ENCODE data around the gene B9D1. TPM values are rescaled to one million over a fixed set of nuclear protein-coding genes. Genes with fewer than 3 reads are reported as not detected.

B9D1 gene
- total RNA-seq, 1 experiment from 2014 or later: 48.0 TPM

GRCh38 chr17:19386051-19386929, 23.8 kb upstream of the B9D1 start:
- TF ChIP-seq EZH2phosphoT487 (IDR thresholded peaks at IDR 0.05; ENCODE audit: borderline replicate concordance, low read length): no peak
- TF ChIP-seq EZH2 (IDR thresholded peaks at IDR 0.05; ENCODE audit: low read length, unreplicated experiment): no peak
- no peak for TF ChIP-seq CTCF (conservative IDR thresholded peaks at IDR 0.05; ENCODE audit: low read depth, low read length)

GRCh38 chr17:19385521-19385983, 23.0 kb upstream of the B9D1 start:
- Histone ChIP-seq H3K9ac (ENCODE audit: low read length) (no peak overlapping the region), H3K9me3 (ENCODE audit: low read length) (no peaks in the 10 kb centered on the region), H3K27me3 (ENCODE audit: low read length) (no peaks in the 10 kb centered on the region), H3K4me3 (ENCODE audit: low read length) (no peak overlapping the region), H3K79me2 (ENCODE audit: low read length) (peaks cover 8% of the 10 kb centered on the region; the same call in 1 of the 2 replicates), H2AFZ (ENCODE audit: low read length) (no peak overlapping the region), H3K27ac (ENCODE audit: low read length) (no peak overlapping the region), H3K36me3 (ENCODE audit: low read depth, low read length) (peaks cover 19% of the 10 kb centered on the region), H3K4me2 (ENCODE audit: low read length) (no peak overlapping the region), H3K4me1 (ENCODE audit: insufficient read depth, low read length) (peaks cover 13% of the 10 kb centered on the region; the same call in 1 of the 2 replicates), H3K9me2 (replicated peaks; ENCODE audit: low read length) (no peaks in the 10 kb centered on the region), H4K20me1 (ENCODE audit: low read length) (no peaks in the 10 kb centered on the region), H3F3A (ENCODE audit: low read length, unreplicated experiment) (no peaks in the 10 kb centered on the region)
- no TSS peak for BruUV-seq (replicated peaks)
- no peak for DNase-seq
- ATAC-seq: no peak
- CTCF ChIA-PET: no interaction called here
- POLR2A ChIA-PET (ENCODE audit: unreplicated experiment): no interaction called here
- intact Hi-C loops (cut with micrococcal nuclease): no loop called here
- TF ChIP-seq EZH2phosphoT487 (IDR thresholded peaks at IDR 0.05; ENCODE audit: borderline replicate concordance, low read length) (no peak), EZH2 (IDR thresholded peaks at IDR 0.05; ENCODE audit: low read length, unreplicated experiment) (no peak), CTCF (conservative IDR thresholded peaks at IDR 0.05; ENCODE audit: low read depth, low read length) (no peak)

More at GRCh38 chr17:19386051-19386929, 23.8 kb upstream of the B9D1 start:
- ChIA-PET CTCF (no interaction called here), POLR2A (ENCODE audit: unreplicated experiment) (no interaction called here)
- Histone ChIP-seq H2AFZ (ENCODE audit: low read length) (no peak overlapping the region), H4K20me1 (ENCODE audit: low read length) (no peaks in the 10 kb centered on the region), H3K36me3 (ENCODE audit: low read depth, low read length) (peaks cover 13% of the 10 kb centered on the region; the same call in 1 of the 2 replicates), H3K9me3 (ENCODE audit: low read length) (no peaks in the 10 kb centered on the region), H3K79me2 (ENCODE audit: low read length) (0 out of 2 replicates have a peak, but pooled peaks cover under 1% of the 10 kb centered on the region), H3K9me2 (replicated peaks; ENCODE audit: low read length) (no peaks in the 10 kb centered on the region), H3F3A (ENCODE audit: low read length, unreplicated experiment) (no peaks in the 10 kb centered on the region), H3K4me2 (ENCODE audit: low read length) (no peak overlapping the region), H3K27ac (ENCODE audit: low read length) (no peak overlapping the region), H3K9ac (ENCODE audit: low read length) (no peak overlapping the region), H3K27me3 (ENCODE audit: low read length) (no peaks in the 10 kb centered on the region), H3K4me1 (ENCODE audit: insufficient read depth, low read length) (peaks cover 13% of the 10 kb centered on the region; the same call in 1 of the 2 replicates), H3K4me3 (ENCODE audit: low read length) (no peak overlapping the region)
- peak; percentile 81 for DNase-seq
- no TSS peak for BruUV-seq (replicated peaks)
- intact Hi-C loops (cut with micrococcal nuclease): no loop called here
- ATAC-seq: peak; percentile 77

Data from PC-3 (cell line).